PC-9 (cell line): ENCODE results near the gene TMC2. TPM values are rescaled to one million over a fixed set of nuclear protein-coding genes. Genes with fewer than 3 reads are reported as not detected.

ENCODE experiments used
- BruUV-seq: library from RNA; stranded (reverse); fragments of 400-500 nt; replicated peaks from 2 replicates; lab custom pipeline; 2021; lab: Mats Ljungman, UMichigan
- CTCF ChIA-PET: fragments of 300-600 bp; sonication (Branson Sonifier 250); formaldehyde crosslinking; loops from one replicate; lab custom pipeline; 2022; ENCODE audit warnings: antibody characterized with exemption; lab: Charles Lee
- POLR2A ChIA-PET: fragments of 300-600 bp; sonication (Branson Sonifier 250); formaldehyde crosslinking; loops from one replicate; lab custom pipeline; 2022; ENCODE audit warnings: antibody characterized with exemption; ENCODE audit not compliant: unreplicated experiment; lab: Charles Lee
- DNase-seq, 2 experiments: peaks; one replicate each; pipeline versions ENCODE4 v3.0.0 to v3.0.0-alpha.2; 2015 to 2022; ENCODE audit warnings: mixed read lengths in 1 of 2
- H2AFZ ChIP-seq: fragments of 200-600 bp; sonication (generic); 2 replicates; pipeline ENCODE4 v1.8.1; 2017; ENCODE audit warnings: antibody characterized with exemption
- H3F3A ChIP-seq: fragments of 200-600 bp; sonication (generic); 2 replicates; pipeline ENCODE4 v1.8.1; 2017; ENCODE audit warnings: antibody characterized with exemption, mild to moderate bottlenecking, low read depth; ENCODE audit not compliant: insufficient read depth
- H3K27ac ChIP-seq: fragments of 200-600 bp; sonication (generic); 2 replicates; pipeline ENCODE4 v1.6.1; 2016; ENCODE audit warnings: mixed run types
- H3K27me3 ChIP-seq: fragments of 200-600 bp; sonication (generic); 2 replicates; pipeline ENCODE4 v1.6.1; 2016; ENCODE audit warnings: low read depth, mixed run types; ENCODE audit not compliant: insufficient read depth
- H3K36me3 ChIP-seq: fragments of 200-600 bp; sonication (generic); 2 replicates; pipeline ENCODE4 v1.6.1; 2016; ENCODE audit warnings: low read depth, mixed run types
- H3K4me1 ChIP-seq: fragments of 200-600 bp; sonication (generic); replicated peaks from 2 replicates; pipeline ENCODE4 v1.6.1; 2016; ENCODE audit warnings: mixed run types; ENCODE audit not compliant: insufficient read depth
- H3K4me2 ChIP-seq: fragments of 200-600 bp; sonication (generic); 2 replicates; pipeline ENCODE4 v1.6.1; 2017; ENCODE audit warnings: mixed run types
- H3K4me3 ChIP-seq: fragments of 200-600 bp; sonication (generic); 2 replicates; pipeline ENCODE4 v1.6.1; 2016; ENCODE audit warnings: mixed run types
- H3K79me2 ChIP-seq: fragments of 200-600 bp; sonication (generic); 2 replicates; pipeline ENCODE4 v1.6.1; 2017; ENCODE audit warnings: low read depth, mixed run types
- H3K9me2 ChIP-seq: fragments of 200-600 bp; sonication (generic); 2 replicates; pipeline ENCODE4 v1.8.1; 2017; ENCODE audit warnings: mild to moderate bottlenecking; ENCODE audit not compliant: insufficient read depth
- H3K9me3 ChIP-seq: fragments of 200-600 bp; sonication (generic); 2 replicates; pipeline ENCODE4 v1.8.1; 2016; ENCODE audit warnings: low read depth; ENCODE audit not compliant: insufficient read depth
- H4K20me1 ChIP-seq: fragments of 200-600 bp; sonication (generic); 2 replicates; pipeline ENCODE4 v1.8.1; 2017; ENCODE audit not compliant: insufficient read depth
- CTCF ChIP-seq: fragments of 200-600 bp; sonication (generic); conservative IDR thresholded peaks from 2 replicates; pipeline ENCODE4 v1.6.1; 2017; ENCODE audit warnings: mixed run types, antibody characterized with exemption, mild to moderate bottlenecking, moderate library complexity
- EZH2 ChIP-seq: fragments of 200-600 bp; sonication (generic); IDR thresholded peaks from 2 replicates; pipeline ENCODE4 v1.8.0; 2017; ENCODE audit warnings: antibody characterized with exemption, low read depth
- intact Hi-C: fragments of 100-400 bp; cut with micrococcal nuclease; formaldehyde crosslinking; loops from one replicate; pipeline ENCODE4 v1.10.0; 2022; ENCODE audit not compliant: unreplicated experiment
- total RNA-seq: library from RNA; stranded (reverse); gene quantifications from 2 replicates; pipeline ENCODE4 v1.2.3, GENCODE V29; 2021

Gene TMC2
- total RNA-seq, 1 experiment from 2014 or later = not detected

- TF ChIP-seq EZH2 (no peak), CTCF (no peak)
- H3K27me3 ChIP-seq = peaks cover 4% of the 10 kb centered on the region; the same call in 1 of the 2 replicates
- BruUV-seq = no TSS peak
- CTCF ChIA-PET = no interaction called here
- H3K27ac ChIP-seq = no peak overlapping the region
- intact Hi-C loops = no loop called here
- no peak overlapping the region for H3K4me3 ChIP-seq
- H3K4me2 ChIP-seq = no peak overlapping the region
- POLR2A ChIA-PET = no interaction called here
- H3K36me3 ChIP-seq = no peaks in the 10 kb centered on the region
- H3K4me1 ChIP-seq = no peaks in the 10 kb centered on the region
- DNase-seq = no peak
- no peaks in the 10 kb centered on the region for H4K20me1 ChIP-seq
- no peaks in the 10 kb centered on the region for H3K79me2 ChIP-seq
- H3F3A ChIP-seq = no peaks in the 10 kb centered on the region
- no peaks in the 10 kb centered on the region for H3K9me2 ChIP-seq
- H3K9me3 ChIP-seq = no peaks in the 10 kb centered on the region
- no peak overlapping the region for H2AFZ ChIP-seq
Measured at GRCh38 chr20:2593756-2594155, 57.4 kb downstream of the TMC2 start.

GRCh38 chr20:2595076-2595475 is 58.7 kb downstream of the TMC2 start:
- H3K27me3 ChIP-seq = peaks cover 4% of the 10 kb centered on the region; the same call in 1 of the 2 replicates
- ChIA-PET POLR2A (no interaction called here), CTCF (no interaction called here)
- no peaks in the 10 kb centered on the region for H4K20me1 ChIP-seq
- no peaks in the 10 kb centered on the region; the same call in 1 of the 2 replicates for H3K9me2 ChIP-seq
- H3K36me3 ChIP-seq = no peaks in the 10 kb centered on the region
- no peaks in the 10 kb centered on the region for H3K4me1 ChIP-seq
- DNase-seq = no peak
- no peak overlapping the region for H2AFZ ChIP-seq
- TF ChIP-seq CTCF = no peak
- TF ChIP-seq EZH2 = no peak
- no peaks in the 10 kb centered on the region for H3K9me3 ChIP-seq
- intact Hi-C loops = no loop called here
- H3K79me2 ChIP-seq = no peaks in the 10 kb centered on the region
- H3K4me3 ChIP-seq = no peak overlapping the region
- H3F3A ChIP-seq = no peaks in the 10 kb centered on the region
- H3K27ac ChIP-seq = no peak overlapping the region
- no peak overlapping the region for H3K4me2 ChIP-seq
- BruUV-seq = no TSS peak

DNA sequence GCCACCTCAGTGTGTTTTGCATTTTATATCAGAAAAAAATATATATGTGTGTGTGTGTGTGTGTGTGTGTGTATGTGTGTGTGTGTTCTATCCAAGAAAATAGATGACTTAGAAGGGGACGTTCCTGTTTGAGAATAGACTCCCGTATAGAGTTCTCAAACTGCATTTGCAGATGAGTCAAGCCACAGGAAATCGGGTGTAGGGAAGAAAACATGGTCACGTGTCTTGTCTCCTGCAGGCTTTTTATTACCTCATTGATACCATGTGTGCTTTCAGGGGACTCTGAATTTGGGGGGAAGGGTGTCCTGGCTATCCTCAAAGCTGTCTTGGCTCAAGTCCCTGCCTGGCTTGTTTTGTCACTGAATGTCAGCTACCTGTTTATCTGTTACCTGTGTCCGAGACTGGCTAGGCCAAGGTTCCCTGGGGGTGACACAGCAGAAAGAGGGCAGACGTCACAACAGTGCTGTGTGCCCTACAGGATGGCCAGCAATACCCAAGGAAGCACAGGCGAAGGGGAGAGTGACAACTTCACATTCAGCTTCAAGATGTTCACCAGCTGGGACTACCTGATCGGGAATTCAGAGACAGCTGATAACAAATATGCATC is 60.4 kb downstream of the TMC2 start:
- ChIA-PET CTCF (interaction anchor here (0.6 kb wide), 1 partner anchor 71 kb away, joined by 3 read pairs; no protein-coding TSS in a partner anchor), POLR2A (no interaction called here)
- Histone ChIP-seq H3K4me3 (no peak overlapping the region), H3K36me3 (no peaks in the 10 kb centered on the region), H4K20me1 (no peaks in the 10 kb centered on the region), H3K4me2 (no peak overlapping the region), H3K9me3 (no peaks in the 10 kb centered on the region), H3K4me1 (peaks cover under 1% of the 10 kb centered on the region; the same call in 1 of the 2 replicates), H3K9me2 (no peaks in the 10 kb centered on the region; the same call in 1 of the 2 replicates), H2AFZ (no peak overlapping the region), H3K79me2 (no peaks in the 10 kb centered on the region), H3K27ac (no peak overlapping the region), H3K27me3 (peaks cover 4% of the 10 kb centered on the region; the same call in 1 of the 2 replicates), H3F3A (no peaks in the 10 kb centered on the region)
- TF ChIP-seq CTCF (no peak), EZH2 (no peak)
- BruUV-seq = no TSS peak
- intact Hi-C loops = no loop called here
- no peak for DNase-seq
